ENCODE measurements around the gene NTM. TPM values are rescaled to one million over a fixed set of nuclear protein-coding genes. Genes with fewer than 3 reads are reported as not detected.

NTM gene
- total RNA-seq, 1 donor from 2014 or later: not detected

DNA sequence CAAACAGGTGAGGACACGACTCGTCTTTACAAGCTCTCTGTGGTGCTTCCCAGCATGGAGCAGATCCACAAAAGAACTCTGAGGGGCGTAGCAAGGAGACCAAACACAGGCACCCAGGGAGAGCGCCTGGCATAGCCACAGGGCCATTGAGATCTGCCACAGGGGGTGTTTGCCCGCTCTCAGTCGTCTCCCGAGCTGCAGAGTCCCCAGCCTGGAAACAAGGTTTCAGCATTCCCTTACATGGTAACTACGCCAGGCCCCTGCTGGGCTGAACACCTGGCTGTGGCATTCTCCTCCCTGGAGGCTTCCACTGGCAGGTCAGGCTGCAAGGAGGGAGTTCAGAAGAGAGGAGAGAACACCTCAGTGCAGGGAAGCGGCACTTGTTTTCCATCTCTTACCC, 962.1 kb downstream of the NTM start:
- H3K27ac Mint-ChIP-seq: no peak overlapping the region
- intact Hi-C loops (cut with micrococcal nuclease): no loop called here
- H3K4me1 Mint-ChIP-seq: no peaks in the 10 kb centered on the region
- no peaks in the 10 kb centered on the region for H3K36me3 Mint-ChIP-seq (ENCODE audit: low read depth)
- POLR2A ChIA-PET: no interaction called here
- ATAC-seq (ENCODE audit: low read depth) (no peak), DNase-seq (no peak)
- TF ChIP-seq, protein P1, sequence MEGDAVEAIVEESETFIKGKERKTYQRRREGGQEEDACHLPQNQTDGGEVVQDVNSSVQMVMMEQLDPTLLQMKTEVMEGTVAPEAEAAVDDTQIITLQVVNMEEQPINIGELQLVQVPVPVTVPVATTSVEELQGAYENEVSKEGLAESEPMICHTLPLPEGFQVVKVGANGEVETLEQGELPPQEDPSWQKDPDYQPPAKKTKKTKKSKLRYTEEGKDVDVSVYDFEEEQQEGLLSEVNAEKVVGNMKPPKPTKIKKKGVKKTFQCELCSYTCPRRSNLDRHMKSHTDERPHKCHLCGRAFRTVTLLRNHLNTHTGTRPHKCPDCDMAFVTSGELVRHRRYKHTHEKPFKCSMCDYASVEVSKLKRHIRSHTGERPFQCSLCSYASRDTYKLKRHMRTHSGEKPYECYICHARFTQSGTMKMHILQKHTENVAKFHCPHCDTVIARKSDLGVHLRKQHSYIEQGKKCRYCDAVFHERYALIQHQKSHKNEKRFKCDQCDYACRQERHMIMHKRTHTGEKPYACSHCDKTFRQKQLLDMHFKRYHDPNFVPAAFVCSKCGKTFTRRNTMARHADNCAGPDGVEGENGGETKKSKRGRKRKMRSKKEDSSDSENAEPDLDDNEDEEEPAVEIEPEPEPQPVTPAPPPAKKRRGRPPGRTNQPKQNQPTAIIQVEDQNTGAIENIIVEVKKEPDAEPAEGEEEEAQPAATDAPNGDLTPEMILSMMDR (IDR thresholded peaks at IDR 0.05): no peak
- H3K4me3 Mint-ChIP-seq: no peak overlapping the region
- peaks cover 2% of the 10 kb centered on the region for H3K9me3 Mint-ChIP-seq
- CTCF ChIA-PET: no interaction called here
- no peaks in the 10 kb centered on the region for H3K27me3 Mint-ChIP-seq

DNA sequence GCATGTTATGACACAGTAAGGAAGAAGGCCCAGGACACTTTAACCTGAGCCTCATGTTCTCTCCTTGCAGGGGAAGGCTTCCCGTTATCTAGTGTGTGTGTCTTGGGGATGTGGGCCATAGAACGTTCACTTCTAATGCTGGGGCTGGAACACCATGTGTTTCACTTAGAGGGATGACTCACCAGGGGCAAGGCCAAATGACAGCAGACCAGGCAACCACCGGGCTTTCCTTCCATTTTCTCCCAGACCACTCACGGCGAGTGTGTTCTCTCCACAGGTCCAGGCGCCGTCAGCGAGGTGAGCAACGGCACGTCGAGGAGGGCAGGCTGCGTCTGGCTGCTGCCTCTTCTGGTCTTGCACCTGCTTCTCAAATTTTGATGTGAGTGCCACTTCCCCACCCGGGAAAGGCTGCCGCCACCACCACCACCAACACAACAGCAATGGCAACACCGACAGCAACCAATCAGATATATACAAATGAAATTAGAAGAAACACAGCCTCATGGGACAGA, 964.4 kb downstream of the NTM start:
- H3K27me3 Mint-ChIP-seq: no peaks in the 10 kb centered on the region
- TF ChIP-seq, protein P1 (IDR thresholded peaks at IDR 0.05): no peak
- ATAC-seq (ENCODE audit: low read depth): no peak
- H3K36me3 Mint-ChIP-seq (ENCODE audit: low read depth): no peaks in the 10 kb centered on the region
- intact Hi-C loops (cut with micrococcal nuclease): no loop called here
- ChIA-PET POLR2A (no interaction called here), CTCF (no interaction called here)
- no peaks in the 10 kb centered on the region for H3K4me1 Mint-ChIP-seq
- peaks cover 2% of the 10 kb centered on the region for H3K9me3 Mint-ChIP-seq
- no peak overlapping the region for H3K4me3 Mint-ChIP-seq
- no peak for DNase-seq
- H3K27ac Mint-ChIP-seq: no peak overlapping the region

DNA sequence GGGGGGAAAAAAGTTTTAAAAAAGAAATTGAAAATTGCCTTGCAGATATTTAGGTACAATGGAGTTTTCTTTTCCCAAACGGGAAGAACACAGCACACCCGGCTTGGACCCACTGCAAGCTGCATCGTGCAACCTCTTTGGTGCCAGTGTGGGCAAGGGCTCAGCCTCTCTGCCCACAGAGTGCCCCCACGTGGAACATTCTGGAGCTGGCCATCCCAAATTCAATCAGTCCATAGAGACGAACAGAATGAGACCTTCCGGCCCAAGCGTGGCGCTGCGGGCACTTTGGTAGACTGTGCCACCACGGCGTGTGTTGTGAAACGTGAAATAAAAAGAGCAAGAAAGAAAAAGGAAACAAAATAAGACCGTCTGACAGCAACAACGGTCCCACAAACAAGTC, 964.9 kb downstream of the NTM start:
- Mint-ChIP-seq H3K36me3 (ENCODE audit: low read depth) (no peaks in the 10 kb centered on the region), H3K9me3 (no peaks in the 10 kb centered on the region), H3K27ac (no peak overlapping the region), H3K4me3 (no peak overlapping the region), H3K4me1 (no peaks in the 10 kb centered on the region), H3K27me3 (no peaks in the 10 kb centered on the region)
- POLR2A ChIA-PET: no interaction called here
- DNase-seq (no peak), ATAC-seq (ENCODE audit: low read depth) (no peak)
- CTCF ChIA-PET: no interaction called here
- TF ChIP-seq, protein P1 (IDR thresholded peaks at IDR 0.05): no peak
- intact Hi-C loops (cut with micrococcal nuclease): no loop called here

DNA sequence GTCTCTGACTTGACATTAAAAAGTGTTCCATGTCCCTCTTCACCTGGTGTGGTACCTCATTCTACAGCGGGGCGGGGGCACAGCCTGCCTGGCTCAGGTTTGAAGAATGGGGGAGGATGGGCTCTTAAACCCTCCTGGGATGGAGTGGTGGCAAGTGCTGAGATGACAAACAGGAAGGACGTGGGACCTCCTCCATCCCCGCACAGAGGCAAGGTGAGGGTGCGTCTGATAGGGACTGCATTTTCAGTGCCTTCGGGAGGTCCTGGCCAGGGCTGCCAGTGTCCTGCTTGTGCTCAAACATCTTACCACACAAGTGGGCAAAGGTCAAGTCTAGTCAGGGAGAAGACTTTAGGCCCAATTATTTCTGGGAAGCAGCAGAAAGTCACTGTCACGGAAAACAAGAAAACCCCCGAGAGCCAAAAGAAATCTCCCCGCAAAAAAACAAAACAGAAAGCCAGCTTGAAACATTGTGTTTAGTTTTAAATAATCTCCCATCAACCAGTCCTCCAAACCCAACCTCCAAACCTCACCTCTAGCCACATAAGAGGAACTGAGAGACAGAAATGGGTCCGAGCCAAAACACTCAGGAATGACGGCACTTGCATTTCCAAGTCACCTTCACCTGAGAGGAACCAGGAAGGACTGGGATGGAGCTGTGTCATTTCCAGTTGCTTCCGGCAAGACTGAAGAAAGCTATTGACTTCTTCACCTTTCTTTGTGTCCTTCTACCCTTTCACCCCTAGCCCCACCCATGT, 966.5 kb downstream of the NTM start:
- no peaks in the 10 kb centered on the region for H3K36me3 Mint-ChIP-seq (ENCODE audit: low read depth)
- TF ChIP-seq, protein P1 (IDR thresholded peaks at IDR 0.05): no peak
- H3K4me1 Mint-ChIP-seq: no peaks in the 10 kb centered on the region
- H3K4me3 Mint-ChIP-seq: no peak overlapping the region
- H3K27me3 Mint-ChIP-seq: no peaks in the 10 kb centered on the region
- CTCF ChIA-PET: no interaction called here
- ATAC-seq (ENCODE audit: low read depth) (no peak), DNase-seq (no peak)
- POLR2A ChIA-PET: no interaction called here
- H3K9me3 Mint-ChIP-seq: no peaks in the 10 kb centered on the region
- H3K27ac Mint-ChIP-seq: no peak overlapping the region
- intact Hi-C loops (cut with micrococcal nuclease): no loop called here

DNA sequence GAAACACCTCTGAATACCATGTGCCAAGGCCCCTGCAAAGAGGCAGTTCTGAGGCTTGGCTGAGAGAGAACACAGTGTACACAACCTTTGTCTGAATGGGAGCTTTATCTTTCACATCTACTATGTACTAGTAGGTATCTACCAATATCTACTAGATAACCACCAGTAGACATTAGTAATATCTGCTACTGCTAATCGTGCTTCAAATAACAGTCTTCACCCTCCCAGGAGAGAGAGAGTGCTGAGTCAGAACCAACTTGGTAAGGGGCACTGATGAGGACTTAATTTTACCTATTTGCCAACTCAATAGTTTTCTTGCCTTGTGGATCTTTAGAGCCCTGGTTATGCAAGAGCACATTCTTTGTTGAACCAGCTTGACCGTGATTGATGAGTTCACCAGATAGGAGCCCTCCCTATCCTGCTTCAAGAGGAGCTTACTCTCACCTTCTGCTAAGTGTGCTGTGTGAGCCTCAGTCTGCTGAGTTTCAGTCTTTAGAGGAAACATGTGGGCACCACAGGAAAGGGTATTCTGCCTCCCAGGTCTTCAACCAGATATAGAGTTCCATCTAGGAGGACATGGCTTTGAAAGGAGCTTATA, 967.5 kb downstream of the NTM start:
- H3K27me3 Mint-ChIP-seq: no peaks in the 10 kb centered on the region
- no peak overlapping the region for H3K4me3 Mint-ChIP-seq
- intact Hi-C loops (cut with micrococcal nuclease): no loop called here
- ChIA-PET POLR2A (no interaction called here), CTCF (no interaction called here)
- TF ChIP-seq, protein P1 (IDR thresholded peaks at IDR 0.05): no peak
- H3K36me3 Mint-ChIP-seq (ENCODE audit: low read depth): no peaks in the 10 kb centered on the region
- no peak overlapping the region for H3K27ac Mint-ChIP-seq
- H3K4me1 Mint-ChIP-seq: no peaks in the 10 kb centered on the region
- no peak for ATAC-seq (ENCODE audit: low read depth)
- no peak for DNase-seq
- no peaks in the 10 kb centered on the region for H3K9me3 Mint-ChIP-seq
